HEK293 (cell line): Measurements from ENCODE around the gene SPAG8.
A peak's percentile ranks its signal among the peaks of the same experiment; 100 is the strongest.

ENCODE experiments used
- YY1 ChIP-seq: fragments of 450-650 bp; formaldehyde crosslinking; IDR thresholded peaks from 2 replicates; pipeline ENCODE4 v1.5.1; 2018; ENCODE audit warnings: missing biosample characterization, missing genetic modification characterization
- ZBTB1 ChIP-seq: fragments of 450-650 bp; formaldehyde crosslinking; IDR thresholded peaks from 2 replicates; pipeline ENCODE4 v1.5.1; 2016; ENCODE audit warnings: missing biosample characterization, missing genetic modification characterization
- ZBTB26 ChIP-seq: fragments of 450-650 bp; formaldehyde crosslinking; optimal IDR thresholded peaks from 2 replicates; pipeline ENCODE3; 2016; ENCODE audit warnings: missing biosample characterization, mild to moderate bottlenecking, missing genetic modification characterization
- ZBTB8A ChIP-seq: fragments of 450-650 bp; formaldehyde crosslinking; IDR thresholded peaks from 2 replicates; pipeline ENCODE4 v1.5.1; 2016; ENCODE audit warnings: missing biosample characterization, missing genetic modification characterization
- ZNF292 ChIP-seq: fragments of 450-650 bp; formaldehyde crosslinking; IDR thresholded peaks from 2 replicates; pipeline ENCODE4 v1.5.1; 2016; ENCODE audit warnings: low read depth, missing biosample characterization, missing genetic modification characterization, borderline replicate concordance
- ZNF341 ChIP-seq: fragments of 450-650 bp; formaldehyde crosslinking; IDR thresholded peaks from 2 replicates; pipeline ENCODE4; 2016; ENCODE audit warnings: low read depth, missing biosample characterization, missing genetic modification characterization
- ZNF398 ChIP-seq: fragments of 450-650 bp; formaldehyde crosslinking; IDR thresholded peaks from 2 replicates; pipeline ENCODE4 v1.5.1; 2017; ENCODE audit warnings: missing biosample characterization, missing genetic modification characterization
- ZNF416 ChIP-seq: fragments of 450-650 bp; formaldehyde crosslinking; IDR thresholded peaks from 2 replicates; pipeline ENCODE4 v1.5.1; 2016; ENCODE audit warnings: missing biosample characterization, missing genetic modification characterization
- ZNF423 ChIP-seq: fragments of 450-650 bp; formaldehyde crosslinking; IDR thresholded peaks from 2 replicates; pipeline ENCODE4 v1.5.1; 2016; ENCODE audit warnings: missing biosample characterization, missing genetic modification characterization
- ZNF624 ChIP-seq: fragments of 450-650 bp; formaldehyde crosslinking; IDR thresholded peaks from 2 replicates; pipeline ENCODE4 v1.5.1; 2017; ENCODE audit warnings: missing biosample characterization, missing genetic modification characterization
- TF ChIP-seq, protein P1 (sequence below): fragments of 450-650 bp; formaldehyde crosslinking; IDR thresholded peaks from 2 replicates; pipeline ENCODE4 v1.5.1; 2016; ENCODE audit warnings: missing biosample characterization, missing genetic modification characterization
- TF ChIP-seq, protein P2 (sequence below): fragments of 450-650 bp; formaldehyde crosslinking; IDR thresholded peaks from 2 replicates; pipeline ENCODE4 v1.5.1; 2016; ENCODE audit warnings: missing biosample characterization, missing genetic modification characterization, low read depth
- TF ChIP-seq, protein P3 (sequence below): fragments of 450-650 bp; formaldehyde crosslinking; IDR thresholded peaks from 2 replicates; pipeline ENCODE4 v1.5.1; 2016; ENCODE audit warnings: missing biosample characterization, missing genetic modification characterization
- TF ChIP-seq, protein P4 (sequence below): fragments of 450-650 bp; formaldehyde crosslinking; IDR thresholded peaks from 2 replicates; pipeline ENCODE4 v1.5.1; 2017; ENCODE audit warnings: missing biosample characterization, missing genetic modification characterization

GRCh38 chr9:35816708-35817107 is 4.6 kb upstream of the SPAG8 start:
- no peak for TF ChIP-seq ZNF292
- TF ChIP-seq, protein P1, sequence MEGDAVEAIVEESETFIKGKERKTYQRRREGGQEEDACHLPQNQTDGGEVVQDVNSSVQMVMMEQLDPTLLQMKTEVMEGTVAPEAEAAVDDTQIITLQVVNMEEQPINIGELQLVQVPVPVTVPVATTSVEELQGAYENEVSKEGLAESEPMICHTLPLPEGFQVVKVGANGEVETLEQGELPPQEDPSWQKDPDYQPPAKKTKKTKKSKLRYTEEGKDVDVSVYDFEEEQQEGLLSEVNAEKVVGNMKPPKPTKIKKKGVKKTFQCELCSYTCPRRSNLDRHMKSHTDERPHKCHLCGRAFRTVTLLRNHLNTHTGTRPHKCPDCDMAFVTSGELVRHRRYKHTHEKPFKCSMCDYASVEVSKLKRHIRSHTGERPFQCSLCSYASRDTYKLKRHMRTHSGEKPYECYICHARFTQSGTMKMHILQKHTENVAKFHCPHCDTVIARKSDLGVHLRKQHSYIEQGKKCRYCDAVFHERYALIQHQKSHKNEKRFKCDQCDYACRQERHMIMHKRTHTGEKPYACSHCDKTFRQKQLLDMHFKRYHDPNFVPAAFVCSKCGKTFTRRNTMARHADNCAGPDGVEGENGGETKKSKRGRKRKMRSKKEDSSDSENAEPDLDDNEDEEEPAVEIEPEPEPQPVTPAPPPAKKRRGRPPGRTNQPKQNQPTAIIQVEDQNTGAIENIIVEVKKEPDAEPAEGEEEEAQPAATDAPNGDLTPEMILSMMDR (tag by site-specific recombination): 0 out of 2 replicates have a peak, but pooled peaks have one; percentile 31
- TF ChIP-seq ZBTB8A (tag by site-specific recombination): no peak
- TF ChIP-seq ZNF624 (tag by site-specific recombination): no peak
- TF ChIP-seq, protein P2, sequence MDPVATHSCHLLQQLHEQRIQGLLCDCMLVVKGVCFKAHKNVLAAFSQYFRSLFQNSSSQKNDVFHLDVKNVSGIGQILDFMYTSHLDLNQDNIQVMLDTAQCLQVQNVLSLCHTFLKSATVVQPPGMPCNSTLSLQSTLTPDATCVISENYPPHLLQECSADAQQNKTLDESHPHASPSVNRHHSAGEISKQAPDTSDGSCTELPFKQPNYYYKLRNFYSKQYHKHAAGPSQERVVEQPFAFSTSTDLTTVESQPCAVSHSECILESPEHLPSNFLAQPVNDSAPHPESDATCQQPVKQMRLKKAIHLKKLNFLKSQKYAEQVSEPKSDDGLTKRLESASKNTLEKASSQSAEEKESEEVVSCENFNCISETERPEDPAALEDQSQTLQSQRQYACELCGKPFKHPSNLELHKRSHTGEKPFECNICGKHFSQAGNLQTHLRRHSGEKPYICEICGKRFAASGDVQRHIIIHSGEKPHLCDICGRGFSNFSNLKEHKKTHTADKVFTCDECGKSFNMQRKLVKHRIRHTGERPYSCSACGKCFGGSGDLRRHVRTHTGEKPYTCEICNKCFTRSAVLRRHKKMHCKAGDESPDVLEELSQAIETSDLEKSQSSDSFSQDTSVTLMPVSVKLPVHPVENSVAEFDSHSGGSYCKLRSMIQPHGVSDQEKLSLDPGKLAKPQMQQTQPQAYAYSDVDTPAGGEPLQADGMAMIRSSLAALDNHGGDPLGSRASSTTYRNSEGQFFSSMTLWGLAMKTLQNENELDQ: no peak
- TF ChIP-seq ZBTB1 (tag by site-specific recombination): no peak
- TF ChIP-seq, protein P3, sequence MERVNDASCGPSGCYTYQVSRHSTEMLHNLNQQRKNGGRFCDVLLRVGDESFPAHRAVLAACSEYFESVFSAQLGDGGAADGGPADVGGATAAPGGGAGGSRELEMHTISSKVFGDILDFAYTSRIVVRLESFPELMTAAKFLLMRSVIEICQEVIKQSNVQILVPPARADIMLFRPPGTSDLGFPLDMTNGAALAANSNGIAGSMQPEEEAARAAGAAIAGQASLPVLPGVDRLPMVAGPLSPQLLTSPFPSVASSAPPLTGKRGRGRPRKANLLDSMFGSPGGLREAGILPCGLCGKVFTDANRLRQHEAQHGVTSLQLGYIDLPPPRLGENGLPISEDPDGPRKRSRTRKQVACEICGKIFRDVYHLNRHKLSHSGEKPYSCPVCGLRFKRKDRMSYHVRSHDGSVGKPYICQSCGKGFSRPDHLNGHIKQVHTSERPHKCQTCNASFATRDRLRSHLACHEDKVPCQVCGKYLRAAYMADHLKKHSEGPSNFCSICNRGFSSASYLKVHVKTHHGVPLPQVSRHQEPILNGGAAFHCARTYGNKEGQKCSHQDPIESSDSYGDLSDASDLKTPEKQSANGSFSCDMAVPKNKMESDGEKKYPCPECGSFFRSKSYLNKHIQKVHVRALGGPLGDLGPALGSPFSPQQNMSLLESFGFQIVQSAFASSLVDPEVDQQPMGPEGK (tag by site-specific recombination): no peak
- no peak for TF ChIP-seq ZBTB26
- TF ChIP-seq ZNF341: no peak
- TF ChIP-seq, protein P4, sequence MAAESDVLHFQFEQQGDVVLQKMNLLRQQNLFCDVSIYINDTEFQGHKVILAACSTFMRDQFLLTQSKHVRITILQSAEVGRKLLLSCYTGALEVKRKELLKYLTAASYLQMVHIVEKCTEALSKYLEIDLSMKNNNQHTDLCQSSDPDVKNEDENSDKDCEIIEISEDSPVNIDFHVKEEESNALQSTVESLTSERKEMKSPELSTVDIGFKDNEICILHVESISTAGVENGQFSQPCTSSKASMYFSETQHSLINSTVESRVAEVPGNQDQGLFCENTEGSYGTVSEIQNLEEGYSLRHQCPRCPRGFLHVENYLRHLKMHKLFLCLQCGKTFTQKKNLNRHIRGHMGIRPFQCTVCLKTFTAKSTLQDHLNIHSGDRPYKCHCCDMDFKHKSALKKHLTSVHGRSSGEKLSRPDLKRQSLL (tag by site-specific recombination): no peak
- TF ChIP-seq YY1 (tag by site-specific recombination): no peak
- no peak for TF ChIP-seq ZNF423 (tag by site-specific recombination)
- TF ChIP-seq ZNF416 (tag by site-specific recombination): no peak
- TF ChIP-seq ZNF398 (tag by site-specific recombination): no peak
